Activated CD4-positive, CD25-positive, alpha-beta regulatory T cell treated with anti-CD3 and anti-CD28 coated beads, Interleukin-2, amount 50 U/mL, for 72 hours (primary cell): ENCODE data around the gene REV3L.

ENCODE experiments used
- DNase-seq: peaks from one replicate; pipeline ENCODE4 v3.0.0; 2021

The REV3L gene

DNA sequence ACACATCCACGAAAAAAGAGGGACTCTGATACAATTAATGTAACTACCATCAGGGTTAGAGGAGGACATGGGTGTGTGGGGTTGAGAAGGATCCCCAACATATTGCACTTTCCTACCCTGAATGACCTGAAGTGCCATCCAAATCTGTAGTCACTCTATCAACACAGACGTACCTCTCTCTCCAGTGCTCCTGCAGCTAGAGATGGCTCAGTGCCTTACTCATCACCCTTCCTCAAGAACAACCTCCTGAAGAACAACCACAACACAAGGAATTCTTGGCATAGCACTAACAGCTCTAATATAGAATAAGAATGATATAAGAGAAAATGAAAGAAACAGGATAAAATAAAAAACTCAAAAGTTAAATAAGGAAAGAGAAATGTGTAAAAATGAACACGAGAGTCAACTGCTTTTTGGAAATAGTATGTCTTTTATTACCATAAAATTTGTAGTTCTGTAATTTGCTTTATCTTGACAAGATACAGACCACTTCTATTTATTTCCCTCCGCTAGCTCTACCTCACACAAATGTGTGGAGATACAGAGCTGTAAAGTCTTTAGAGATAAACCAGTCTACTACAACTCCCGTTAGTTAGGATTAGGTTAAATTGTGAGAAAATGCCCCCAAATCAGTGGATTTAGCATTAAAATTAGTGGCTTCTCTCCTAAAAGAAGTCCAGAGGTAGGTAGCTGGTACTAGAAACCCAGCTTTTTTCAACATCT lies 63.9 kb downstream of the REV3L start:
- DNase-seq = no peak

DNA sequence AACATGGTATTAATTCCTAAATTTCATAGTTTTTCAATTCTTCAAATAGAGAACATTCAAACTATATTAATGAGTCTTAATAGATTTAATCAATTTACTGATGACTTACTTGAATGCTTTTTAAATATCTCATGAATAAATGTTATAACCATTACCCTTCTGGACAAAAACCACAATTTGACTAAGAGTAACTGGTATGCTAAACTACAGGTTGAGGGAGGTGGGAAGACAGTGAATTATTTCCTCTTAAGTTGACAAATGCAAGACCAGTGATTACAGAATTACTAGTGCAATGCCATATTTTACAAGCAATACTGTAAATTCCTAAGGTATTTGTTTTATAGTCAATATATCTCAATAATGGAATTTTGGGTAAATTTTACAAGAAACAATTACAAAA lies 65.1 kb downstream of the REV3L start:
- DNase-seq = no peak

DNA sequence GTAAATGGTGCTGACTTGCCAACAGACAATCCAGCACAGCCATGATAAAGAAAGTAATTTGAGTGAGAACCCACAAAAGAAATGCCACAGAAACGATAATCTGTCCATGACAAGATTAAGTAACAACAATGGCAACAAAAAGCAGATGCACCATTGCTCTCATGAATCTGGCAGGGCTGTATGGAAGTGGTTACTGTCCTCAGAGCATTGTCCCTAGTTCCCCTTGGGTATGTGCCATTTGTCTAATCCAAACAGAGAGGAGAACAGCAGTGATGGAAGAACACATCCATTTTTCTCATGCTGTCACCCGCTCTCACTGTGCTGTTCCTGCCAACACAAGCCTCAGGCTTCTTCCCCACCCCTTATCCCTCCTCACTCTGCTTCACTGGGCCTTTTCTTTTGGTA lies 65.8 kb downstream of the REV3L start:
- no peak for DNase-seq

DNA sequence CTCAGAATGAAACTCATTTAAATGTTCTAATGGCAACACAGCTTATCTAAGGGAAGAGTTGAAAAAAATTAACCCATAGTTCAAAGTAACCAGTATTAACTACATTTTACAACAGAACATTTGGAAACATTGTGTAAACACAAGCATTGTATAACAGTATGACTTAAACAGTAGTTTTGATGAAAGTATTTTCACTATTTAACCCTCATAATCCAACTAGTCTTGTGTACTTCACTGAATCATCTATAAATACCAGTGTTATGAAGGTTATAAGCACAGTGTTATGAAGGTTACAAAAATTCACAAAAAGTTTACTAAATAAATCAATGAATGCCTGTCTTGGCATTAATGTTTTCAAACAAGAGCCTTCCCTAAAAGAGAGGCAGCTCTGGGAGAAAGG lies 66.5 kb downstream of the REV3L start:
- DNase-seq = no peak

DNA sequence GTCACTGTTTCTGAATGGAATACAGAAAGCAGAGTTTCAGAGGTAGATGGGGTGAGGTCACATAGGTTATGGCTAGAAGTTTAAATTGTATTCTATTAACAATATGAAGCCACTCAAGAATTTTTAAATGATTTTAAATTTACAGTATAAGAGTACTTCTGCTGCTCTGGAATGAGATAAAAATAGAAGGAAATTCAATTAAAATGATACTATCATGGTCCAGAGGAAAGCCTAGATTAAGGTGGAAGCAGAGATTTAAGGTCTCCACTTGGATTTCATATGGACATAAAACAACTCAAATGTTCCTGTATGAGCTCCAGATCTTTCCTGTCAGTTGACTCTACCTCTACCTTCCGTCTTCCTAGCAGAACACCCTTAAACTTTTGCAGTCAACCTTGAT lies 68.6 kb downstream of the REV3L start:
- no peak for DNase-seq

DNA sequence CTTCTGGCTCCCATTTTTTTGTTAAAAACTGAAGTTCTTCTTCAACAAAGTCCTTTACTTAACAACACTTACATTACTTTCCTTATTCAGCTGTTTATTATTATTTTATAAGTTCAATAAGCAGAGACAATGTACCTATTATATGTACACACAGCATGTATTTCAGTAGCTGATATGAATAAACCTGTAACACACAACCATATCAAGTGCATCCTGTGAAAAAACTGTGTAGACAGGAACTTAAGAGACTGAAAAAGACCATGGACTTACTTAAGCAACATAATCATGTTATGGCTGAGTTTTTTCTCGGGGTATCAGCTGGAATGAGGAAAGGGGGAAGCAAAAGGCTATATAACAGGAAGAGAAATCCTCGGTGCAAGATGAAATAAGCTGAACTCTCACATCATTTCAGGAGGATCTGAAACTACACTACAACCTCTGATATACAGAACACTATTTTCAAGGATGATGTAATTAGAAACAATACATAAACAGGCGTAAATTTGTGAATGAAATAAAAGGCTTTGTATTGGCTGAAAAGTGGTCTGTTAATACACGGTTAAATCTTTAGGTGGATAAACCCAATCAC lies 70.9 kb downstream of the REV3L start:
- DNase-seq = no peak

DNA sequence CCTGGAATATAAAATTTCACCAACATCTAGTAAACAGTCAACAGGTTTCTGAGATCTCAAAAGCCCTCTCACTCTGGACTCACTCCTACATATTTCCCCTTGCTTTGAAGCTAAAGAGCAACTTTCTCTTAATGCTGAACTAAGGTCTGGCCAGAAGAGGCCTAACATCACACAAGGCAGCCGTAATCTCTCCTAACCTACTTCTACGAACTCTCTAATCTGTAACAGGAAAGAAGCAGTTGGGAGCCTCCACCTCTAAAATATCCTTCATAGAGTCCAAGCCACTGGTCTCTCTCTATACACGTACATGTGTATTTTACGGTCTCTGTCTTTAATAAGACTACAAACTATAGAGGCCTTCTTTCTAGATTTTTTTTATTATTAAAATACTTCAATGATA lies 72.0 kb downstream of the REV3L start:
- DNase-seq = no peak

DNA sequence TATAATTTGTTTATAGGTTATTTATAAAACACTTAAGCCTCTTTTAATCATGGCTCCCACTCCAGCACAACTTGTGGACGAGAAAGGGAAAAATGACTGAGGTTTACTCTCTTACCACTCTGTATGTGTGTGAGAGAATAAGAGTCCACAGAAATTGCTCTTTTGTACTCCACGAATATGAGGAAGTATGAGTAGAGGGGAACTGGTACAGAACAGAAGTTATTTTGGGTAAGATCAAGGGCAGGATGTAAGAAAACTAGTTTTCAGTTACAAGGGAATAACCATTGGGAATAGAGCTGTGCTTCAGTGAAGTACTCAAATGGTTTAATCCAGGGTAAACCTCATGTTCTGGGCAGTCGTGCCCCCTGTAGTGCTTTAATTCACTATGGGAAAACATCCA lies 72.6 kb downstream of the REV3L start:
- no peak for DNase-seq

DNA sequence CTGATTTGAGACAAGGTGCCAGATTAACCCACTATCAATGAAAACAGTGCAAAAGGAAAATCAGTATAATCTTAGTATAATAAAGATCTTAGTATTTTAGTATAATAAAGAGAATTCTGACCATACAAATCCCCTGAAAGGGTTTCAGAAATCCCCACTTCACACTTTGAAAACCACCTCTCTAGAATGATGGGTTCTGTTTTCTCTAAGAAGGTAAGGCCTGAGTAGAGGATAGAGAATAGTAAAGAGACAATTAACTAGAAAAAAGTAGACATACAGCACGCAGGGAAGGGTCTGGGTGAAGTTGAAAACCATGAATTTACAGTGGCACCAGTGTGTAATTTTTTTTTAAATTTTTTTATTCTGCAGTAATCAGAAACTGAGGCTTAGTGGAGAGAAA lies 73.6 kb downstream of the REV3L start:
- no peak for DNase-seq

DNA sequence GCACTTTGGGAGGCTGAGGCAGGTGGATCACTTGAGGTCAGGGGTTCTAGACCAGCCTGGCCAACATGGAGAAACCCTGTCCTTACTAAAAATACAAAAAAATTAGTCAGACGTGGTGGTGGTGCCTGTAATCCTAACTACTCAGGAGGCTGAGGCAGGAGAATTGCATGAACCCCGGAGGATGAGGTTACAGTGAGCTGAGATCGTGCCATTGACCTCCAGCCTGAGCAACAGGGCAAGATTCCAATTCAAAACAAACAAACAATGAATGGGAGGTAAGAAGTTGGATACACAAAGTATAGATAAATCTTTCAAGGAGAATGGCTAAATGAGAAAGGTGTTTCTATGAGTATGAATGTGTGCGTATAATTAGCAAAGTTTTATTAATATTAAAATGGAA lies 75.3 kb downstream of the REV3L start:
- DNase-seq = no peak

DNA sequence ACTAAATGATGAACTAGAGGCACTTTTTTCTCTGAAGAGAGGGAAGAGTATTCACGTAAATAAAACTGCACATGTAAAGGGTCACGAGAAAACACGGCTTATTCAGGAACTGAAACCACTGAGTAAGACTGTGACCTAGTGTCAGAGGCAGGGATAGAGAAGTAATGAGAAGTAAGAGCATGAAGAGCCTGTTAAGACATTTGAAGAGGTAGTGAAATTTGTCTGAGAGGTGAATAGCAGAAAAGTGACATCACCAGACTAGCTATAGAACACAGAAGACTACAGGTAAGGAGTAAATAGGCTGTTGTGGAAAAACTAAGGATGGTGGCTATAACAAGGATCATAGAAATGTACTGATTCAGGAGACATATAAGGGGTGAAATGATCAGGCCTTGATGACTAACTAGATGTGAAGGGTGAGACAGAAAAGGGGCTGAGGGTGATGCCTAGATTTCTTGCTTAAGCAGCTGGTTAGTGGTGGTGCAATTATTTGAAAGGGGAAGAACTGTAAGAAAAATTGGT lies 76.8 kb downstream of the REV3L start:
- no peak for DNase-seq

DNA sequence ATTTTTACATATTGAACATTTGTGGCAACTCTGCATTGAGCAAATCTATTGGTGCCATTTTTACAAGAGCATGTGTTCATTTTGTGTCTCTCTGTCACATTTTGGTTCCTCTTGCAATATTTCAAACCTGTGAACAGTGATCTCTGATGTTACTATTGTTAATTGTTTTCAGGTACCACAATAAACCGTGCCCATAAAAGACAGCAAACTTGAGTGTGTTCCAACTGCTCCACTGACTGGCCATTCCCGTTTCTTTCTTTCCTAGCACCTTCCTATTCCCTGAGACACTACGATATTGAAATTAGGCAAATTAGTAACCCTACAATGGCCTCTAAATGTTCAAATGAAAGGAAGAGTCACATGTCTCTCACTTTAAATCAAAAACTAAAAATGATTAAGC lies 79.6 kb downstream of the REV3L start:
- DNase-seq = no peak

DNA sequence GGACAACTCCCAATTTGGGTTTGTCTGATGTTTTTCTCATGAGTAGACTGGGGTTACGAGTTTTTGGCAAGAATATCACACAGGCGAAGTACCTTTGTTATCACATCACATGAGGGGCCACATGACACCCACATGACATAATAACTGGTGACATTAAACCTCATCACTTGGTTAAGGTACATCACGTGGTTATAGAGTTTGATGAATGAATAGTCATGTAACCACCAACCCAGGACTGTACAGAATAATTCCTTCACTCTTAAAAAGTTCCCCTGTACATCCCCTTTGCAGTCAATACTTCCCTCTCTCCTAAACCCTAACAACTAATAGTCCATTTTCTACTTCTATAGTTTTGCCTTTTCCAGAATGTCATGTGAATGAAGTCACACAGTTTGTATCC lies 83.4 kb downstream of the REV3L start:
- no peak for DNase-seq

DNA sequence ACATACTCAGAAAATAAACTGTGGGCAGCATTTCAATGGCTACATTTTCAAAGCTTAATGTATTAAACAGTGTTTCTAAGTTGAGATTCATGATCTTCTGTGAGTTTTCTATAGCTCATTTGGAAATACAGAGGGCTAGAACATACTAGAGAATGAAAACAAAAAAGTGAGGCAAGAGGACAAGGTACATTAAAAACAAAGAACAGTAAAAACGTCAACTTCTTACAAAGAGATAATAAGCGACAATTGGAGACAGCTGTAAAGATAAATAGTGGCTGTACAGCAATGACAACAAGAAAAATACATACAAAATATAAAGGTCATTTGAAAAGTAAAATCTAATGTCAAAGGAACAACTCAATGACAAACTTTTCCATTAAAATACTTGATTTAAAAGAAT lies 94.3 kb downstream of the REV3L start:
- DNase-seq = no peak

DNA sequence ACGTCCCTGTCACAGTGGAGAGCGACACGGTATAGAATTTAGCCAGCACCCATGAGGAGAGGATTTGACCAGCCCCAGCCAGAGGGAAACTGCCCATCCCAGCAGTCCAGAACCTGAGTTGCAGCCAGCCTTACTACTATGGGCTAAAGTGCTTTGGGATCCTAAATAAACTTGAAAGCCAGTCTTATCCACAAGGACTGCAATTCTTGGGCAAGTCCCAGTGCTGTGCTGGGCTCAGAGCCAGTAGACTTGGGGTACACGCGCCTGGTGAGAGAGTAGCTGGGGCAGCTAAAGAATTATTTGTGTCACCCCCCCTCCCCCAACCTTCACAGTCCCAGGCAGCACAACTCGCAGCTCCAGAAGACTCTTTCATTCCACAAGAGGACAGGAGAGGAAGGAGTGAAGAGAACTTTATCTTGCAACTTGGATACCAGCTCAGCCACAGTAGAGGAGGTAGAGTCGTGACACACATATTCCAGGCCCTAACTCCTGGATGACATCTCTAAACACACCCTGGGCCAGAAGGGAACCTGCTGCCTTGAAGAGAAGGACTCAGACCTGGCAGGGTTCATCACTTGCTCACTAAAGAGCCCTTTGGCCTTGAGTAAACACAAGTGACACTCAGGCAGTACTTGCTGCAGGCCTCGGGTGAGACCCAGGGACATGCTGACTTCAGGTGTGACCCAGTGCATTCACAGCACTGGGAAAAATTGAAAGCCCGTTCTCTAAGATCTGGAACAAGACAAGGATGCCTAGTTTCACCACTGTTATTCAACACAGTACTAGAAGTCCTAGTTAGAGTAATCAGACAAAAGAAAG lies 100.3 kb downstream of the REV3L start:
- no peak for DNase-seq

DNA sequence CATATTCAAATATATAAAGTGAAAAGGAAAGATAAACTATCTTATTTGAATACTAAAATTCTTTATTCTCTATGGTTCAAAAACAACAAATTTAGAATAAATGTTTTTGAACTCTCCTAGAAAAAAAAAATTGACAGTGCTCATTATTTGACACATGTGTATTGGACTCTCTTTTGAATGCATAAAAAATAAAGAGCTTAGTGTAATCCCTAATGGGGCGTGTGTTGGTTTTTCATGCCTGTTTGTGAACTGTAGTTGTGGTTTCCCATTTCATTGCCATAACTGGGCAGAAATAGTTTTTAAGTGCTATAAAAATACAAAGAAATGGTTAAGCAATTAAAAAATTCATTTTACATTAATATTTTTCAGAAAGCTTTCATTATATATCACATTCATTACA lies 101.3 kb downstream of the REV3L start:
- no peak for DNase-seq

DNA sequence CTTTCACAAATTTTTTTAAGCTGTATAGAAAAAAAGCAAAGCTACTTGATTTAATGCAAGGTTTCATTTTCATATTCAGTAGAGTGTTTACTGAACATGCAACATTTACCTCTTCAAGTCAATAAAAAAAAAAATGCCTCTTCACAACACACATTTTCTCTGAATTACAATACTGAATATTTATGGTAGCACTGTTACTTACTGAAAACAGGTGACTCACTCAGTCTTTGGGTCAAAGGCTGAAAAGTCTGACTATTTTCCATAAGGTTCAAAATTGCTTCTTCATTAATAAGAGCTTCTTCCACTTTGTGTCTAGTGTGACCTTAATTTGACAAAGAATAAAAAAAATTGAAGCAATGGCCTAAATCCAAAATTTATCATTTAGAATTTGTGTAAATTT lies 101.9 kb downstream of the REV3L start:
- DNase-seq = no peak

DNA sequence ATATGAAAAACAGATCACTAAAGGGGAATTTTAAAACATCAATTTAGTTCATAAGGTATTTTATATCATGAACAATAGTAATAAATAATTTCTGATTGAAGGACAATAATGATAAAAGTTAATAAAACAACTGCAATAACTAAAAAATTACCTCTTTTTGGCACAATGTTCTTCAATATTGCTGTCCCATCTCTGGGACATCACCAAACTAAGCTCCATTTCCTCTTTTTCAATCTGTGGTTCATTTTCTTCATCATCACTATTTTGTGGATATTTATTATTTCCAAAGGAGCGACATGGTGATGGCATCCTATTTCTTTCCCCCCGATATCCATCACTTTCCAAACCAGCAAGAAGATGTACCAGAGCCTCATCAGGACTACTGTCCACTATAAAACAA lies 103.2 kb downstream of the REV3L start:
- DNase-seq = no peak

DNA sequence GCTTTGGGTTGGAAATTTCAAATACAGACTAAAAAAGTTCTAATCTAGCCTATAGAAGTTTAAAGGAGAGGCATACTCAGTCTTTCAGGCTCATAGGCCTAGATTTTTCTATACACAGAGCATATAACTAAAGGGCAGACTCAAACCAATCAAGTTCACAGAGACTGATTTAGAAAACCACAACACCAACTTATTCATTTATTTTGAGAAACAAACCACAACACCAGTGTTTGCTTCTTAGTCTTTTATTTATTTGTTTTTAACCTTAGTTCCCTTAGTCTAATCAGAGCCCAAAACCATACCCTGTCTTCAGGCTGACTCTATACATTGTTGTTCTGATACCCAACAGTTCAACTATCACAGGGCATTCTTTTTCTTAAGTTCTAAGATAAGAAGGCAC lies 103.7 kb downstream of the REV3L start:
- no peak for DNase-seq

DNA sequence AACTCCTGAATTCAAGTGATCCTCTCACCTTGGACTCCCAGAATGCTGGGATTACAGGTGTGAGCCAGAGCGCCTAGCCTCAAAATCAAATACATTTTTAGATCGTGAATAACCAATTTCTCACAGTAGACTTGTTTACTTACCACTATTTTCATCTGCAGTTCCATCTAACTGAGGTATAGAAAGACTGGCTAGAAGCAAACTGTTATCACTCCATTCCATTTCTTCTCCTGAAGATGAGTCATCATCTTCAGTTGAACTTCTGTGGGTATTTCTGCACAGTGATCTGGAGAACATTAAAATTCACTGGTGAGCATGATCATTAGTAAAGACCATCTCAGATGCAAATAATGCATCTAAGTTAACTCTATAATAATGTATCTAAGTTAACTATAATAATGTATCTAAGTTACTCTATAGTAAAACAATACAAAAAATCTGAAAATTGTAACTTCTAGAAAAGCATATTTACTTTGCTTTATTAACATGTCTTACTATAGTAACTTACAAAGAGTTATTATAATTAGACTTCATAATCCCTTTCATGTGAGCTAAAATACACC lies 105.4 kb downstream of the REV3L start:
- no peak for DNase-seq

DNA sequence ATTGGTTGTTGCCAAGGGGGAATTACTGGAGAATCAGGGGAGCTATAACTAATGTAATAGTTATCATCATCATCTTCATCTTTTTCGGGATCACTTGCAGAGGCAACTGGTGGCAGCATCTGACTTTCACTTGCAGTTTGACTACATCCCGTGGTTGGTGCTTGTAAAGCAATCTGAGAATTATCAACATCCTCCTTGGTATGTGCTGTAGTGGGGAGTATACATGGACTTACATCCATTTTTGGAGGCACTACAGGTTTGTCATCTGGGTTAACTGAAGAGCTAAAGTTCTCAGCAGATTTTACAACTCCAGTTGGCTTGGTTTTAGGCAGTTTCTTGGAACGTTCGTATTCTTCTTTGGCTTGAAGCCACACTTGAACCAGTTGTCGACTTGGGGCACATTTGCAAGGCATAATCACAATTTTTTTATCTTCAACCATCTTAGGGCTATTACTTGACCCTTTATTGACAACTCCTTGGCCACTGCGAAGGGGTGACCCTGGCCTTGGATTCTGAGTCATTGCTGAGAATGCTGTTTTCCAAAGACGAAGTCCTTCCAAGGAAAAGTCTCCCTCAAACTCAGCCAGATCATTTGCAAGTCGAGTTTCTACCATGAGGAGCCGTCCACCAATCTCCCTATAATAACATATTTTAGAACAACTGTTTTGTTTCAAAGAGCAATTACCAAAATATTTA lies 115.5 kb downstream of the REV3L start:
- no peak for DNase-seq

DNA sequence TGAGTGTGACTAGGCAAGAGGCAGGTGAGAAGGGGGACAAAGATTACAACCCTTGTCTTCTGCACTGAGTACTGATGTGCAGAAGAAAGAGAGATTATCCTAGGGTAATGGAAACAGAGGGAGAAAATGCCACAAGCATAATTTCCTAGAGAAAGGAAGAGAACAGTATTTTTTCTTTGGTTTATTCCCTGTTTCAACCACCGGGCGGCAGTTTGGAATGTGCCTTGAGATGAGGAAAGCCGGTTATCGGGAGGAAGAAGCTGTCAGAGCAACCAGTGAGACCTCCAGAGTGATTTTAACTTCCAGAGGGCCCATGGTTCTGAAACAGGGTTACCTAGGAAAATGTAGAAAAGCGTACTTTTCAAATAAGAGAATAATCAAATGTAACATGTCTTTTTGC lies 121.4 kb downstream of the REV3L start:
- no peak for DNase-seq

DNA sequence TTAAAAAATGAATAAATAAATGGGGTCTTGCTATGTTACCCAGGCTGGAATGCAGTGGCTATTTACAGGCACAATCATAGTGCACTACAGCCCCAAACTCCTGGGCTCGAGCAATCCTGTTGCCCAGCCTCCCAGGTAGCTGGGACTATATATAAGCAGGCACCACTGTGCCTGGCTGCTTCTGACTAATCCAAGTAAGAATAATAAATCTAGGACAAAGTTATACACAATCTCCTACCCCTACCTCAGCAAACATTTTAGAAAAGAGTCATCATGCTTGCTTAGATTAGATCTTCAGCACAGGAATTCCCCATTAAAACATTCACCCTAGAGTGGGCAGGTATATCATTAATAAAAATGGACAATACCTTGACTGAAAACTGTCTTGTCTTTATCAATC lies 124.6 kb downstream of the REV3L start:
- DNase-seq = no peak
